ENCODE measurements around the gene APOE.
"Not testable (repeated sequence)": the region's sequence is repeated elsewhere in the genome, so short reads cannot be mapped to it uniquely, and the experiment has no call there.

Gene APOE

GRCh38 chr19:44911896-44912295 is 6.3 kb downstream of the APOE start:
- DNase-seq (ENCODE audit: low spot score), result not testable (repeated sequence)

GRCh38 chr19:44912854-44913253 is 7.3 kb downstream of the APOE start:
- DNase-seq (ENCODE audit: low spot score), result no peak

- not testable (repeated sequence) for DNase-seq (ENCODE audit: low spot score)
Measured at GRCh38 chr19:44913512-44914432, 8.2 kb downstream of the APOE start.

- peak; percentile 74 for DNase-seq (ENCODE audit: low spot score)
Measured at GRCh38 chr19:44914433-44915206, 9.0 kb downstream of the APOE start, which contains the start of gene APOC1. APOC1 (plus strand) TSS chr19:44914608; CDS start chr19:44914892, 284 bp downstream.

- no peak for DNase-seq (ENCODE audit: low spot score)
Measured at GRCh38 chr19:44924243-44924725, 18.7 kb downstream of the APOE start.

GRCh38 chr19:44925114-44925891 is 19.7 kb downstream of the APOE start:
- no peak for DNase-seq (ENCODE audit: low spot score)

GRCh38 chr19:44926245-44927077 is 20.9 kb downstream of the APOE start:
- not testable (repeated sequence) for DNase-seq (ENCODE audit: low spot score)

GRCh38 chr19:44927746-44928145 is 22.1 kb downstream of the APOE start:
- DNase-seq (ENCODE audit: low spot score), result no peak

GRCh38 chr19:44930088-44930487 is 24.5 kb downstream of the APOE start:
- DNase-seq (ENCODE audit: low spot score), result no peak

GRCh38 chr19:44931541-44931940 is 25.9 kb downstream of the APOE start:
- no peak for DNase-seq (ENCODE audit: low spot score)

GRCh38 chr19:44939668-44940067 is 34.1 kb downstream of the APOE start:
- DNase-seq (ENCODE audit: low spot score), result no peak

- no peak for DNase-seq (ENCODE audit: low spot score)
Measured at GRCh38 chr19:44942067-44942571, 36.5 kb downstream of the APOE start, which contains the start of gene APOC4. APOC4 (plus strand) TSS chr19:44942237; CDS start chr19:44942278, 41 bp downstream.

- no peak for DNase-seq (ENCODE audit: low spot score)
Measured at GRCh38 chr19:44943801-44944249, 38.2 kb downstream of the APOE start.

GRCh38 chr19:44947041-44947581 is 41.5 kb downstream of the APOE start:
- no peak for DNase-seq (ENCODE audit: low spot score)

- DNase-seq (ENCODE audit: low spot score), result no peak
Measured at GRCh38 chr19:44948237-44948636, 42.6 kb downstream of the APOE start.

GRCh38 chr19:44948763-44949374 is 43.3 kb downstream of the APOE start:
- DNase-seq (ENCODE audit: low spot score), result no peak

GRCh38 chr19:44949550-44949949 is 44.0 kb downstream of the APOE start:
- no peak for DNase-seq (ENCODE audit: low spot score)

- peak; percentile 77 for DNase-seq (ENCODE audit: low spot score)
Measured at GRCh38 chr19:44951179-44952159, 45.9 kb downstream of the APOE start.

- no peak for DNase-seq (ENCODE audit: low spot score)
Measured at GRCh38 chr19:44954278-44954648, 48.7 kb downstream of the APOE start.
